ENCODE data around the gene EHMT2.
"Not testable (repeated sequence)": the region's sequence is repeated elsewhere in the genome, so short reads cannot be mapped to it uniquely, and the experiment has no call there.

DNA sequence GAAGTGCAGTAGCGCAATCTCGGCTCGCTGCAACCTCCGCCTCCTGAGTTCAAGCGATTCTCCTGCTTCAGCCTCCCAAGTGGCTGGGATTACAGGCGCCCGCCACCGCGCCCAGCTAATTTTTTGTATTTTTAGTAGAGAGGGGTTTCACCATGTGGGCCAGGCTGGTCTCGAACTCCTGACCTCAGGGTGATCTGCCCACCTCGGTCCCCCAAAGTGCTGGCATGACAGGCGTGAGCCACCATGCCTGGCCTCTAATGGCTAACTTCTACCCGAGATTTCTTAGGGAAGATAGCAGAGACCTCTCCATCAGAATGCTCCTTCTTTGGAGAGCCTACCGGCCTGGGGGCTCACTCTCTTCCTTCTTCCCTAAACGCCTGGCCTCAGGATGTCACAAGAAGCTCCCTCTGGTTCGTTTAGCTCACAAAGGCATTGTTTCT, 33.4 kb downstream of the EHMT2 start:
- TF ChIP-seq, protein P1, sequence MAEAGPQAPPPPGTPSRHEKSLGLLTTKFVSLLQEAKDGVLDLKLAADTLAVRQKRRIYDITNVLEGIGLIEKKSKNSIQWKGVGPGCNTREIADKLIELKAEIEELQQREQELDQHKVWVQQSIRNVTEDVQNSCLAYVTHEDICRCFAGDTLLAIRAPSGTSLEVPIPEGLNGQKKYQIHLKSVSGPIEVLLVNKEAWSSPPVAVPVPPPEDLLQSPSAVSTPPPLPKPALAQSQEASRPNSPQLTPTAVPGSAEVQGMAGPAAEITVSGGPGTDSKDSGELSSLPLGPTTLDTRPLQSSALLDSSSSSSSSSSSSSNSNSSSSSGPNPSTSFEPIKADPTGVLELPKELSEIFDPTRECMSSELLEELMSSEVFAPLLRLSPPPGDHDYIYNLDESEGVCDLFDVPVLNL (CRISPR knock-in tag; IDR thresholded peaks at IDR 0.05; ENCODE audit: borderline replicate concordance, low read depth) = not testable (repeated sequence)
- TF ChIP-seq, protein P2, sequence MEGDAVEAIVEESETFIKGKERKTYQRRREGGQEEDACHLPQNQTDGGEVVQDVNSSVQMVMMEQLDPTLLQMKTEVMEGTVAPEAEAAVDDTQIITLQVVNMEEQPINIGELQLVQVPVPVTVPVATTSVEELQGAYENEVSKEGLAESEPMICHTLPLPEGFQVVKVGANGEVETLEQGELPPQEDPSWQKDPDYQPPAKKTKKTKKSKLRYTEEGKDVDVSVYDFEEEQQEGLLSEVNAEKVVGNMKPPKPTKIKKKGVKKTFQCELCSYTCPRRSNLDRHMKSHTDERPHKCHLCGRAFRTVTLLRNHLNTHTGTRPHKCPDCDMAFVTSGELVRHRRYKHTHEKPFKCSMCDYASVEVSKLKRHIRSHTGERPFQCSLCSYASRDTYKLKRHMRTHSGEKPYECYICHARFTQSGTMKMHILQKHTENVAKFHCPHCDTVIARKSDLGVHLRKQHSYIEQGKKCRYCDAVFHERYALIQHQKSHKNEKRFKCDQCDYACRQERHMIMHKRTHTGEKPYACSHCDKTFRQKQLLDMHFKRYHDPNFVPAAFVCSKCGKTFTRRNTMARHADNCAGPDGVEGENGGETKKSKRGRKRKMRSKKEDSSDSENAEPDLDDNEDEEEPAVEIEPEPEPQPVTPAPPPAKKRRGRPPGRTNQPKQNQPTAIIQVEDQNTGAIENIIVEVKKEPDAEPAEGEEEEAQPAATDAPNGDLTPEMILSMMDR (IDR thresholded peaks at IDR 0.05) = not testable (repeated sequence)

All from WTC11 (cell line).